ENCODE measurements around the gene HECW1.

HECW1 gene

GRCh38 chr7:43460733-43461348 is 348.4 kb downstream of the HECW1 start:
- in situ Hi-C loops (cut with MboI; ENCODE audit: low sequenced_read_pairs), result loop anchor here (25.0 kb wide), 1 partner anchor 376 kb away; no protein-coding TSS in a partner anchor
- Histone ChIP-seq H3K4me3 (no peak overlapping the region), H3K27me3 (ENCODE audit: low read depth) (no peaks in the 10 kb centered on the region), H3K9me3 (no peaks in the 10 kb centered on the region), H3K36me3 (replicated peaks) (no peaks in the 10 kb centered on the region), H3K4me1 (no peaks in the 10 kb centered on the region)
- no peak for DNase-seq (ENCODE audit: low spot score in 2 of 2)

- Histone ChIP-seq H3K9me3 (no peaks in the 10 kb centered on the region), H3K4me1 (no peaks in the 10 kb centered on the region), H3K4me3 (no peak overlapping the region), H3K27me3 (ENCODE audit: low read depth) (no peaks in the 10 kb centered on the region), H3K36me3 (replicated peaks) (no peaks in the 10 kb centered on the region)
- in situ Hi-C loops (cut with MboI; ENCODE audit: low sequenced_read_pairs), result loop anchor here (25.0 kb wide), 1 partner anchor 376 kb away; no protein-coding TSS in a partner anchor
- no peak for DNase-seq (ENCODE audit: low spot score in 2 of 2)
Observed at GRCh38 chr7:43461349-43462024, 349.0 kb downstream of the HECW1 start.

GRCh38 chr7:43462836-43463235 is 350.4 kb downstream of the HECW1 start:
- H3K4me1 ChIP-seq, result no peaks in the 10 kb centered on the region
- no peaks in the 10 kb centered on the region for H3K27me3 ChIP-seq (ENCODE audit: low read depth)
- in situ Hi-C loops (cut with MboI; ENCODE audit: low sequenced_read_pairs), result loop anchor here (25.0 kb wide), 1 partner anchor 374 kb away; no protein-coding TSS in a partner anchor
- H3K4me3 ChIP-seq, result no peak overlapping the region
- H3K9me3 ChIP-seq, result no peaks in the 10 kb centered on the region
- no peak for DNase-seq (ENCODE audit: low spot score in 2 of 2)
- no peaks in the 10 kb centered on the region for H3K36me3 ChIP-seq (replicated peaks)

- no peaks in the 10 kb centered on the region for H3K4me1 ChIP-seq
- H3K27me3 ChIP-seq (ENCODE audit: low read depth), result no peaks in the 10 kb centered on the region
- in situ Hi-C loops (cut with MboI; ENCODE audit: low sequenced_read_pairs), result loop anchor here (25.0 kb wide), 1 partner anchor 374 kb away; no protein-coding TSS in a partner anchor
- no peak overlapping the region for H3K4me3 ChIP-seq
- no peaks in the 10 kb centered on the region for H3K36me3 ChIP-seq (replicated peaks)
- no peak for DNase-seq (ENCODE audit: low spot score in 2 of 2)
- H3K9me3 ChIP-seq, result no peaks in the 10 kb centered on the region
Observed at GRCh38 chr7:43463401-43463980, 351.0 kb downstream of the HECW1 start.

- Histone ChIP-seq H3K4me1 (no peaks in the 10 kb centered on the region), H3K4me3 (no peak overlapping the region), H3K27me3 (ENCODE audit: low read depth) (no peaks in the 10 kb centered on the region), H3K9me3 (no peaks in the 10 kb centered on the region), H3K36me3 (replicated peaks) (no peaks in the 10 kb centered on the region)
- no peak for DNase-seq (ENCODE audit: low spot score in 2 of 2)
- in situ Hi-C loops (cut with MboI; ENCODE audit: low sequenced_read_pairs), result loop anchor here (25.0 kb wide), 1 partner anchor 371 kb away; no protein-coding TSS in a partner anchor
Observed at GRCh38 chr7:43465581-43466554, 353.4 kb downstream of the HECW1 start.

- no peaks in the 10 kb centered on the region for H3K36me3 ChIP-seq (replicated peaks)
- H3K27me3 ChIP-seq (ENCODE audit: low read depth), result no peaks in the 10 kb centered on the region
- no peak for DNase-seq (ENCODE audit: low spot score in 2 of 2)
- in situ Hi-C loops (cut with MboI; ENCODE audit: low sequenced_read_pairs), result loop anchor here (25.0 kb wide), 1 partner anchor 370 kb away; no protein-coding TSS in a partner anchor
- no peak overlapping the region for H3K4me3 ChIP-seq
- H3K4me1 ChIP-seq, result no peaks in the 10 kb centered on the region
- H3K9me3 ChIP-seq, result no peaks in the 10 kb centered on the region
Observed at GRCh38 chr7:43467406-43467805, 355.0 kb downstream of the HECW1 start.

GRCh38 chr7:43467846-43468245 is 355.4 kb downstream of the HECW1 start:
- Histone ChIP-seq H3K36me3 (replicated peaks) (no peaks in the 10 kb centered on the region), H3K9me3 (no peaks in the 10 kb centered on the region), H3K4me3 (no peak overlapping the region), H3K4me1 (no peaks in the 10 kb centered on the region), H3K27me3 (ENCODE audit: low read depth) (no peaks in the 10 kb centered on the region)
- DNase-seq (ENCODE audit: low spot score in 2 of 2), result no peak
- in situ Hi-C loops (cut with MboI; ENCODE audit: low sequenced_read_pairs), result loop anchor here (25.0 kb wide), 1 partner anchor 369 kb away; no protein-coding TSS in a partner anchor

- no peaks in the 10 kb centered on the region for H3K27me3 ChIP-seq (ENCODE audit: low read depth)
- 0 out of 2 replicates have a peak, but pooled peaks cover 3% of the 10 kb centered on the region for H3K4me1 ChIP-seq
- DNase-seq (ENCODE audit: low spot score in 2 of 2), result no peak
- in situ Hi-C loops (cut with MboI; ENCODE audit: low sequenced_read_pairs), result loop anchor here (25.0 kb wide), 1 partner anchor 368 kb away; no protein-coding TSS in a partner anchor
- no peaks in the 10 kb centered on the region for H3K36me3 ChIP-seq (replicated peaks)
- H3K9me3 ChIP-seq, result no peaks in the 10 kb centered on the region
- H3K4me3 ChIP-seq, result no peak overlapping the region
Observed at GRCh38 chr7:43469051-43469450, 356.6 kb downstream of the HECW1 start.

- in situ Hi-C loops (cut with MboI; ENCODE audit: low sequenced_read_pairs), result loop anchor here (25.0 kb wide), 1 partner anchor 367 kb away; no protein-coding TSS in a partner anchor
- H3K4me3 ChIP-seq, result no peak overlapping the region
Observed at GRCh38 chr7:43470110-43470509, 357.7 kb downstream of the HECW1 start.

GRCh38 chr7:43475983-43476382 is 363.5 kb downstream of the HECW1 start:
- DNase-seq (ENCODE audit: low spot score in 2 of 2), result no peak
- H3K27me3 ChIP-seq (ENCODE audit: low read depth), result no peaks in the 10 kb centered on the region
- in situ Hi-C loops (cut with MboI; ENCODE audit: low sequenced_read_pairs), result no loop called here
- no peaks in the 10 kb centered on the region for H3K36me3 ChIP-seq (replicated peaks)
- H3K4me3 ChIP-seq, result no peak overlapping the region
- H3K4me1 ChIP-seq, result 0 out of 2 replicates have a peak, but pooled peaks cover 3% of the 10 kb centered on the region
- no peaks in the 10 kb centered on the region for H3K9me3 ChIP-seq

More at GRCh38 chr7:43470110-43470509, 357.7 kb downstream of the HECW1 start:
- DNase-seq (ENCODE audit: low spot score in 2 of 2), result no peak
- Histone ChIP-seq H3K36me3 (replicated peaks) (no peaks in the 10 kb centered on the region), H3K4me1 (0 out of 2 replicates have a peak, but pooled peaks cover 3% of the 10 kb centered on the region), H3K9me3 (no peaks in the 10 kb centered on the region), H3K27me3 (ENCODE audit: low read depth) (no peaks in the 10 kb centered on the region)

- no peak for DNase-seq (ENCODE audit: low spot score in 2 of 2)
- H3K27me3 ChIP-seq (ENCODE audit: low read depth), result no peaks in the 10 kb centered on the region
- no peak overlapping the region for H3K4me3 ChIP-seq
- no peaks in the 10 kb centered on the region for H3K9me3 ChIP-seq
- in situ Hi-C loops (cut with MboI; ENCODE audit: low sequenced_read_pairs), result no loop called here
- H3K36me3 ChIP-seq (replicated peaks), result no peaks in the 10 kb centered on the region
- 0 out of 2 replicates have a peak, but pooled peaks cover 3% of the 10 kb centered on the region for H3K4me1 ChIP-seq
Observed at GRCh38 chr7:43476896-43477295, 364.4 kb downstream of the HECW1 start.

- no peak for DNase-seq (ENCODE audit: low spot score in 2 of 2)
- in situ Hi-C loops (cut with MboI; ENCODE audit: low sequenced_read_pairs), result no loop called here
Observed at GRCh38 chr7:43479042-43479441, 366.6 kb downstream of the HECW1 start.

GRCh38 chr7:43479543-43479942 is 367.1 kb downstream of the HECW1 start:
- DNase-seq (ENCODE audit: low spot score in 2 of 2), result no peak
- no peaks in the 10 kb centered on the region for H3K9me3 ChIP-seq
- no peak overlapping the region for H3K4me3 ChIP-seq
- no peaks in the 10 kb centered on the region for H3K4me1 ChIP-seq
- in situ Hi-C loops (cut with MboI; ENCODE audit: low sequenced_read_pairs), result no loop called here
- no peaks in the 10 kb centered on the region for H3K36me3 ChIP-seq (replicated peaks)
- no peaks in the 10 kb centered on the region for H3K27me3 ChIP-seq (ENCODE audit: low read depth)

More at GRCh38 chr7:43479042-43479441, 366.6 kb downstream of the HECW1 start:
- Histone ChIP-seq H3K9me3 (no peaks in the 10 kb centered on the region), H3K4me3 (no peak overlapping the region), H3K4me1 (no peaks in the 10 kb centered on the region), H3K36me3 (replicated peaks) (no peaks in the 10 kb centered on the region), H3K27me3 (ENCODE audit: low read depth) (no peaks in the 10 kb centered on the region)

All from HAP-1 (cell line).